SIG-M5 treated with dmso at 0.1 percent for 504 hours (cell line): ENCODE data around the gene CTBP2.
"Not testable (repeated sequence)": the region's sequence is repeated elsewhere in the genome, so short reads cannot be mapped to it uniquely, and the experiment has no call there.

Experiments
- DNase-seq: peaks from one replicate; lab custom pipeline; 2025; ENCODE audit not compliant: unreplicated experiment; lab: John Stamatoyannopoulos, UW

CTBP2 gene

GRCh38 chr10:124999433-125000365 is 160.7 kb downstream of the CTBP2 start:
- no peak for DNase-seq

GRCh38 chr10:124998624-124999291 is 161.6 kb downstream of the CTBP2 start:
- no peak for DNase-seq

- no peak for DNase-seq
Measured at GRCh38 chr10:124997771-124998623, 162.4 kb downstream of the CTBP2 start.

DNA sequence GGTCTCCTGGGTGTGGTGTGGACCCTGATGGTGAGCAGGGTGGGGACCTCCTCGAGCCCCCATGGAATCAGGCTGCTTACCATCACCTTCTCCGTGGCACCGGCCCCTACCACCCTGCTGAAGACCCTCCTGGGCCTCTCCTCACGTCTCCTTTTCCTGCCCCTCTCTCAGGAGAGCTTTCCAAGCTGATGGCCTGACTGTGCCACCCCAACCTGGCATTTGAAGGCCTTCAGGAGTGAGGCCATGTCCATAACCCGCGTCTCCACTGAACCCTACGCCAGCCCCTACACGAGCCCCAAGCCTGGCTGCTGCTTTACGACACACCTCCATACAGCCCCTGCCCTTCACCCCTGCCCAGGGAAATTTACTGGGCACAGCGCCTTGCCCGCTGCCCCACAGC is 163.1 kb downstream of the CTBP2 start:
- DNase-seq = no peak

DNA sequence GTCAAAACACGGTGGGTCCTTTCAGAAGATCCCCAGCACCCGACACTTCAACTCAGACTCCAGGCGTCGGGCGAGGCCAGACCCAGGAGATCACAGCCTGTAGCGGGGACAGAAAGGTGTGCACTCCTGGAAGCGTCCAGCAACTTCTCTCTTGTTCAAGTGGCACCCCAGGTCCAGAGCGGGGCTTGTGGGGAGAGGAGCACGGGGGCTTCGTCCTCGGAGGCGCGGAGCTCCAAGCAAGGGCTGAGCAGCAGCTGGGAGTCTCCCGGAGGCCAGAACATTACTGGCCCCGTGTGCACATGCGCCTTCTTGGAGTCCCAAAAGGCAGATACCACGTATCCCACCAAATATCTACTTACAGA is 163.5 kb downstream of the CTBP2 start:
- no peak for DNase-seq

- no peak for DNase-seq
Measured at GRCh38 chr10:124996127-124996853, 164.1 kb downstream of the CTBP2 start.

DNA sequence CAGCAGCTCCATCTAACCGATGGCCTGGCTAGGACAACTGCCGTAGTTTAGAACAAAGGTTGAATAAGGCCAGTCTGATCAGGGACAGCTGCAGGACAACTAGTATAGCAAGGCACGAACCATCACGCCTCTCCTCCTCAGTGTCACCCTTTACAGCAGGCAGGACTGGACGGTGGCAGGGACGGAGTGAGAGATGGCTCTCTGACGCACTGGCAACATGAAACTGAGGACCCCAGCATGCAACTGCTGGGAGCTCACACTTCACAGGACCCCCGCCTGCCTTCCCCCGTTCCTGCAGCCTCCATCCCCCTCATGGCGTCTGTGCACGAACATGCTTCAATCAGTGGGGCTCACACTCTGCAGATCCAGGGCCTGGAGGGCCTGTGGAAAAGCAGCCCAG is 164.8 kb downstream of the CTBP2 start:
- no peak for DNase-seq

DNA sequence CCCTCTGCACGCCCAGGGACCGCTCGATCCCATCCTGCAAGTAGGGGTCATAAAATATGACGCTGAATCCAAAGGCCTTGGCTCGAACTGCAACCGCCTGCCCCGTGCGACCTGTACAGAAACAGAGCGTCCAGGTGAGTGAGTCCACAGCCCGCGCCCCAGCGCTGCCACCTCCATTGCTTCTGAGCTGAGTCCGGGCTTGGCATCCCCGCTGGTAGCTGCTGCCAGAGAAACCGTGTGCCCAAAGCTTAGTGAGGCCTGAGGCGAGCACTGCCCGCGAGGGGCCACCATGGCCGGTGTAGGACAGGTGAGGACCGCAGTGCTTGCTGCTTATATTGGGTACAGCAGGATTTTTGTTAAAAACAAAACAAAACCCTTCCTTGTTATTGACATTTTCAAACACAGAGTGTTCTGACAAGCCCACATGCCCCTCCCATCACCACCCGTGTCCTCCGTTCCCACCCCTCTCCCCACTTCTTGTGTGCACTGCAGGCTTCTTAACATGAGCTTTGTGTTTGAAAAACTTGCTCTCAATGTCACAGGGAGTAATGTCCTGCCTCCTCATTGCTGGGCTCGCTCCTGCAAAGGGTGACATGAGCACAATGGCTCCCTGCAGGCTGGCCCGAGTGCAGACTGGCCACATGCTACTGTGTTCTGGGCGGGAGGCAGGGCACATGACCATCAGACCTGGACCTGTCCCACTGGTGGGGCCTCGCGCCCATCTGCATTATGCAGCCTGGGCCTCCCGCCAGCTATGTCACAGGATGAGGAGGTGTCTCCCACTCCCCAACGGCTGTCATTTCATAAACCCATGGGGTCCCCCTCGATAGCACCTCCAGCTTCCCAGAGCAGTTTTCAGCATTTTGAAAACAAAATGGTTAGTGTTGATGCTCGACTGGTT is 165.5 kb downstream of the CTBP2 start:
- DNase-seq = no peak

GRCh38 chr10:124993736-124994451 is 166.5 kb downstream of the CTBP2 start:
- no peak for DNase-seq

- DNase-seq = no peak
Measured at GRCh38 chr10:124993345-124993708, 167.0 kb downstream of the CTBP2 start.

GRCh38 chr10:124992462-124993344 is 167.7 kb downstream of the CTBP2 start:
- DNase-seq = no peak

DNA sequence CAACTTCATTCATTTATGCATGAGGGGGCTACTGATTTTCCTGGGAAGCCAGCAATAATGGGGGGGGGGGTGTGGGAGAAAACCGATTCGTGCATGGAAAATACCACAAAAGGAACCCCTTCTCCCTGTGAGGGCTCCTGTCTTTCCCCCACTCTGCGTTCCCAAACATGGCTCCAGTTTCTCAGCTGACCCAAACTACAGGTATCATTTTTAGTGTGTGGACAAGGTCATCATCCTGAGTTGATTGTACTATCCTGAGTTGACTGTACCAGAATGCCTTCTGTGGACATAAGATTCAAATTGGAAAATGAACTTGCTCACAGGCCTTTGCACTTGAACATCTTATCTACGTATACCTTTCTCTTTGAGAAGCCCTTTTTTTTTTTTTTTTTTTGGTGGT is 168.5 kb downstream of the CTBP2 start:
- no peak for DNase-seq

GRCh38 chr10:124990671-124991625 is 169.4 kb downstream of the CTBP2 start:
- no peak for DNase-seq

DNA sequence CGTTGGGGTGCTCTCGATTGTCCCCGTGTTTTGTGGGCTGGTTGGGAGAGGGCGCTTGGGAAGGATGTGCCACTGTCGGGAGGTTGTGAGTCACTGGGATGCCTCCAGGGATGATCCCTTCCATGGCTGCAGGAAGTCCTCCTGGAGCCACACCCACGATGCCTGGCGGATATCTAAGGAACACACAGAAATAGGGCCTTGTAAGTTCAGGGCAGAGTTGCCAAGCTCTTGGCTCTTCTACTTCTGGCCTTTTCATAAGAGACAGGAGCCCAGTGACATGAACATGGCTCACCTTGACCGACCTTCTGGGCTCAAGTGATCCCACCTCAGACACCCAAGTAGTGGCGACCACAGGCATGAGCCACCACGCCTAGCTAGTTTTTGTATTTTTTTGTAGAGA is 170.8 kb downstream of the CTBP2 start:
- DNase-seq = no peak

- not testable (repeated sequence) for DNase-seq
Measured at GRCh38 chr10:124988753-124989152, 171.6 kb downstream of the CTBP2 start.

DNA sequence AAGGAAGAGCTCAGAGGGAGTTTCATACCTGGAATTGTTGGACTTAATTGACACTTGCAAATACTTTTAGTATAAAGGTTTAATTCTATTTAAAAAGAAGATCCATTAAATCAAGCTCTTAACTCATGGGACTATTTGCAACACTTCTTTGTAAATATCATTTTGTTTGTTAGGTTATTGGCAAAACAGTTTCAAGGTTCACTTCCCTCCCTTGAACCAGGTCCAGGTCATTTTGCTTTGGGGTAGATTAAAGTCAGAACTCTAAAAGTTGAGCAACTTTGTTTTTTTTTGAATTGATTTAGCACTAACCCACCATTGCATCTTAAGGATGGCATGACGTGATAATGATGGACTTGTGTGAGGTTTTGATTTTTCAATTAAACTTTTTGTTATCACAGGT is 172.6 kb downstream of the CTBP2 start:
- DNase-seq = no peak

GRCh38 chr10:124985162-124985561 is 175.2 kb downstream of the CTBP2 start:
- no peak for DNase-seq
